Loucy (cell line): ENCODE data around the gene DGKB.

ENCODE experiments used
- H2AFZ ChIP-seq: fragments of 200-600 bp; sonication (generic); 2 replicates; pipeline ENCODE4 v1.6.0; 2016; ENCODE audit warnings: antibody characterized with exemption, mild to moderate bottlenecking, low read length, moderate library complexity
- H3F3A ChIP-seq: fragments of 200-600 bp; 2 replicates; pipeline ENCODE4 v1.6.0; 2016; ENCODE audit warnings: antibody characterized with exemption, low read depth, mild to moderate bottlenecking
- H3K27me3 ChIP-seq: fragments of 200-600 bp; sonication (generic); 2 replicates; pipeline ENCODE4 v1.6.1; 2014; ENCODE audit warnings: low read length, mild to moderate bottlenecking; ENCODE audit not compliant: insufficient read depth, poor library complexity, severe bottlenecking
- H3K36me3 ChIP-seq: fragments of 200-600 bp; sonication (generic); 2 replicates; pipeline ENCODE4 v1.6.1; 2016; ENCODE audit warnings: low read length; ENCODE audit not compliant: insufficient read depth
- H3K4me1 ChIP-seq: fragments of 200-600 bp; sonication (generic); 2 replicates; pipeline ENCODE4 v1.5.1; 2014; ENCODE audit warnings: low read length, mild to moderate bottlenecking; ENCODE audit not compliant: insufficient read depth, poor library complexity, severe bottlenecking
- H3K4me2 ChIP-seq: fragments of 200-600 bp; sonication (generic); 2 replicates; pipeline ENCODE4 v1.6.0; 2014; ENCODE audit warnings: antibody characterized with exemption, low read length, low read depth, mild to moderate bottlenecking; ENCODE audit not compliant: poor library complexity, severe bottlenecking
- H3K4me3 ChIP-seq: fragments of 200-600 bp; sonication (generic); 2 replicates; pipeline ENCODE4 v1.5.1; 2014; ENCODE audit warnings: low read length, mild to moderate bottlenecking, mixed read lengths; ENCODE audit not compliant: poor library complexity, severe bottlenecking
- H3K79me2 ChIP-seq: fragments of 200-600 bp; sonication (generic); 2 replicates; pipeline ENCODE4 v1.6.1; 2014; ENCODE audit warnings: low read length; ENCODE audit not compliant: insufficient read depth
- H3K9ac ChIP-seq: fragments of 200-600 bp; sonication (generic); 2 replicates; pipeline ENCODE4 v1.6.0; 2014; ENCODE audit warnings: mild to moderate bottlenecking, low read depth, low read length, moderate library complexity; ENCODE audit not compliant: poor library complexity, severe bottlenecking
- H3K9me2 ChIP-seq: fragments of 200-600 bp; sonication (generic); replicated peaks from 2 replicates; pipeline ENCODE4 v1.6.1; 2016; ENCODE audit warnings: low read depth, low read length, mixed read lengths
- H3K9me3 ChIP-seq: fragments of 200-600 bp; sonication (generic); 2 replicates; pipeline ENCODE4 v1.6.1; 2014; ENCODE audit warnings: mild to moderate bottlenecking, antibody characterized with exemption, low read length, low read depth; ENCODE audit not compliant: insufficient read depth
- H4K20me1 ChIP-seq: fragments of 200-600 bp; sonication (generic); 2 replicates; pipeline ENCODE4 v1.6.0; 2014; ENCODE audit warnings: antibody characterized with exemption, low read length, mild to moderate bottlenecking; ENCODE audit not compliant: insufficient read depth, poor library complexity, severe bottlenecking
- CTCF ChIP-seq: fragments of 200-600 bp; sonication (generic); conservative IDR thresholded peaks from 2 replicates; pipeline ENCODE4 v1.5.1; 2014; ENCODE audit warnings: mild to moderate bottlenecking, antibody characterized with exemption, low read length
- EZH2phosphoT487 ChIP-seq: fragments of 200-600 bp; IDR thresholded peaks from 2 replicates; pipeline ENCODE4 v1.6.1; 2018; ENCODE audit warnings: antibody characterized with exemption, mild to moderate bottlenecking, moderate library complexity, borderline replicate concordance

Gene DGKB

GRCh38 chr7:14846405-14846804 is 56.1 kb downstream of the DGKB start:
- H3K4me1 ChIP-seq, result no peaks in the 10 kb centered on the region
- H3K9ac ChIP-seq, result no peak overlapping the region
- no peak for TF ChIP-seq EZH2phosphoT487
- TF ChIP-seq CTCF, result no peak
- no peaks in the 10 kb centered on the region for H3F3A ChIP-seq
- H3K9me3 ChIP-seq, result no peaks in the 10 kb centered on the region
- H3K36me3 ChIP-seq, result no peaks in the 10 kb centered on the region
- H3K9me2 ChIP-seq, result no peaks in the 10 kb centered on the region
- H3K27me3 ChIP-seq, result no peaks in the 10 kb centered on the region
- H3K79me2 ChIP-seq, result no peaks in the 10 kb centered on the region
- no peak overlapping the region for H3K4me2 ChIP-seq
- H2AFZ ChIP-seq, result no peak overlapping the region
- H3K4me3 ChIP-seq, result no peak overlapping the region
- H4K20me1 ChIP-seq, result no peaks in the 10 kb centered on the region

- H3K9me2 ChIP-seq, result no peaks in the 10 kb centered on the region
- H3K4me2 ChIP-seq, result no peak overlapping the region
- no peak overlapping the region for H2AFZ ChIP-seq
- no peaks in the 10 kb centered on the region for H3F3A ChIP-seq
- H3K36me3 ChIP-seq, result no peaks in the 10 kb centered on the region
- H4K20me1 ChIP-seq, result no peaks in the 10 kb centered on the region
- no peaks in the 10 kb centered on the region for H3K9me3 ChIP-seq
- H3K4me3 ChIP-seq, result no peak overlapping the region
- H3K27me3 ChIP-seq, result no peaks in the 10 kb centered on the region
- no peak for TF ChIP-seq CTCF
- no peak for TF ChIP-seq EZH2phosphoT487
- no peaks in the 10 kb centered on the region for H3K79me2 ChIP-seq
- no peak overlapping the region for H3K9ac ChIP-seq
- H3K4me1 ChIP-seq, result no peaks in the 10 kb centered on the region
Measured at GRCh38 chr7:14843755-14844154, 58.8 kb downstream of the DGKB start.

GRCh38 chr7:14842523-14842922 is 60.0 kb downstream of the DGKB start:
- Histone ChIP-seq H2AFZ (no peak overlapping the region), H4K20me1 (no peaks in the 10 kb centered on the region), H3K9ac (no peak overlapping the region), H3K9me3 (no peaks in the 10 kb centered on the region), H3K27me3 (no peaks in the 10 kb centered on the region), H3K4me1 (no peaks in the 10 kb centered on the region), H3K4me3 (no peak overlapping the region), H3K36me3 (no peaks in the 10 kb centered on the region), H3K9me2 (no peaks in the 10 kb centered on the region), H3F3A (no peaks in the 10 kb centered on the region), H3K79me2 (no peaks in the 10 kb centered on the region), H3K4me2 (no peak overlapping the region)
- no peak for TF ChIP-seq CTCF
- TF ChIP-seq EZH2phosphoT487, result no peak
